AG20443 (cell line): Measurements from ENCODE around the gene RUBCN.
"Not testable (repeated sequence)": the region's sequence is repeated elsewhere in the genome, so short reads cannot be mapped to it uniquely, and the experiment has no call there.

Experiments used
- DNase-seq: peaks from one replicate; pipeline ENCODE4 v3.0.0; 2012; ENCODE audit warnings: low spot score, mixed read lengths

RUBCN gene

DNA sequence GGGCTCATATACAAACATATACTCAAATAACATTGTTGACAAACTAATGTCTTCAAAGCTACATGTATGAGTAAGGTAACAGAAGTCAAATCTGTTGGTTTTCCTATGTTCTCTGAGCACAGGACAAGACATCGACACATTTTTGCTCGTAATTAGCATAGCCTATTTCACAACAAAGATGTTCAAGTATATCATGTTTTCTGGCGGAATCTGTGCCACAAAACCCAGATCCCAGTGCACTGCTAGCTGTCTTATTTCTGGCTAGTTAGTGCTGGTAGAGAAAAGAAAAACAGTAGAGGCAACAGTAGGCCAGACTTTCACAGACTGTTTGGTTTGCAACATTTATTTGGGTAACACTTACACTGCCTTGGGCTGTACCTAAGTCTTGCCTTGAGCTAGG, 51.2 kb downstream of the RUBCN start:
- no peak for DNase-seq

GRCh38 chr3:197683191-197683590, 53.5 kb downstream of the RUBCN start:
- DNase-seq = no peak

GRCh38 chr3:197682713-197683112, 54.0 kb downstream of the RUBCN start:
- DNase-seq = no peak

DNA sequence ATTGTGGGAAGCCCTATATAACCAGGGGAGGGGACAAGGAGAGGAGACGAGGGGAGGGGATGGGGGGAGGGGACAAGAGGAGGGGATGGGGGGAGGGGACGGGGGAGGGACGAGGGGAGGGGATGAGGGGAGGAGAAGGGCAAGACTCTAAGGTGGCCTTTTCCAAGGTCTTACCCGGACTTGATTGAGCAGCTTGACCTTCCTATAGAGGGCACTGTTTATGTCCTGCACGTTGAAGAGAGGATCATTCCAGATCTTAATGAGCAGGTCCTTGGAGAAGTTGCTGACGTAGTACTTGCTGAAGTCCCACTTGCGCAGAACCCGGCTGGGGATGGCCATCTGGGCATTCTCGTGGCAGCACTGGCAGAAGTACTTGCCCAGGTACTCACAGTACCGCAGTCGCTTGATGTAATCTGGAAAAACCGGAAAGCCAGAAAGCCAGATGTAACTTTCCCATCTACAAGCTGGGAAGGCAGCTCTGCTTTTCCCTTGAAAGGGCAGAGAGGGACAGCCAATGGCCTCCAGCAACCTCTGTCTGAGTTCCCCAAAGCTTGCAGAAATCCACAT, 55.7 kb downstream of the RUBCN start:
- no peak for DNase-seq

DNA sequence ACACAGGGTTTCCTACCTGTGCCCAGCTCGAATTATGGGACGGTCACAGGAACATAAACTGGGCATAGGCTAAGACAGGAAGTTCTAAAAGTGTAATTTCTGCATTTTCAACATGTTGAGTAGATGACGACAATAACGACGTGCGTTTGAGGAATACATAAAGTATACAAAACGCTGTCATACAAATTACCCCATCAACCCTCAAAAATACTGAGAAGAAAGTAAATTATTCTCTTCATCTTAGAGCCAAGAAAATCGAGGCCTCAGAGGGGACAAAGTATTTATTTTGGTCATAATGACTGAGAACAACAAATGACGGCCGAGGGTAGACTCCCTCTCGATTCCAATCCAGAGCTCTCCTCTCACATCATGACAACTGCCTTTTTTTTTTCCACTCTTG, 60.8 kb downstream of the RUBCN start:
- no peak for DNase-seq

DNA sequence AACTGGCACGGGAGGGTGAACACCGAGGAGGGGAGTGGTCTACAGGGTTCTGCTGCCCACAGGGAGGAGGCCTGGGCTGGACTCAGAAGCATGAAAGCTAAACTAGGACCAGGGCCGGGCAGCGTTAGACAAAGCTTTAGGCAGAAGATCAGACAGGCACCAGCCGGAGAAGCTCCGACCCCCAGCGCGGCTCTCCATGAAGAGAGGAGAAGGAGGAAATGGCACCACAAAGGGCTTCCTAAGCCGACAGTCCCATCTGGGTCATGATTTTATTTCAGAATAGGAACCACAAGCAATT, 61.2 kb downstream of the RUBCN start:
- no peak for DNase-seq

GRCh38 chr3:197674741-197675562, 61.8 kb downstream of the RUBCN start:
- no peak for DNase-seq

GRCh38 chr3:197673170-197673569, 63.5 kb downstream of the RUBCN start:
- DNase-seq = no peak

DNA sequence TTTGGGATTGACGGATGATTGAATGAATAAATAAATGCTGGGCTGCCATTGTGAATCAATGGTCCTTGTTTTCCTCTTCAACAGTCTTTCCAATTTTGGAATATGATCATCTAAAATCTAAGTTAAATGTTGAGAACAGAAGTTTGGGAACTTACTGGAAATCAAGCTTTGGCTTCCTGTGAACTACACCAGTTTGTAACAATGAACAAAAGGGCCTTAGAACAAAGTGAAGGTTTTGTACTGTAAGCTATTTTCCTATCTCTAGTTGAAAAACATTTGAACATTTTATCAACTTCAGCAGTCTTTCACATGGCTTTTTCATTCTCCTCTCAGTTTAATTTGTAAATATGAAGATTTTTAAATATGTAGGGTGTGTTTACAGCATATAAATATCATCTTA, 66.3 kb downstream of the RUBCN start:
- no peak for DNase-seq

DNA sequence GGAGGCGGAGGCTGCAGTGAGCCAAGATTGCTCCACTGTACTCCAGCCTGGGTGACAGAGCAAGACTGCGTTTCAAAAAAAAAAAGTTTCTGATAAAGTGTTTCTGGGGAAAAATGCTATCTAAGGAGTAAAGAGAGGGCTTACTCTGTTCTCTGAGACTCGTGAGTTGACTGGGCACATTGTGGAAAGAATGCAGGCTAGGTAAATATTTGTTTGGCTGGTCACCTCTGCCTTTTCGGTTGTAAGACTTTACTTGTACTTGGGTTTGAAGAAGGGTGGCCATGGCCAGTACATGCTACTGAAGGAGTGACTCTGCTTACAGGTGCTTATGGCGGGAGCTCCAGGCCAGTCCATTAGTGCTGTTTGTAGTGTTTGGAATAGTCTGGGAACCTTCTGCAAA, 68.7 kb downstream of the RUBCN start:
- no peak for DNase-seq

- not testable (repeated sequence) for DNase-seq
Measured at GRCh38 chr3:197667293-197667692, 69.4 kb downstream of the RUBCN start.

DNA sequence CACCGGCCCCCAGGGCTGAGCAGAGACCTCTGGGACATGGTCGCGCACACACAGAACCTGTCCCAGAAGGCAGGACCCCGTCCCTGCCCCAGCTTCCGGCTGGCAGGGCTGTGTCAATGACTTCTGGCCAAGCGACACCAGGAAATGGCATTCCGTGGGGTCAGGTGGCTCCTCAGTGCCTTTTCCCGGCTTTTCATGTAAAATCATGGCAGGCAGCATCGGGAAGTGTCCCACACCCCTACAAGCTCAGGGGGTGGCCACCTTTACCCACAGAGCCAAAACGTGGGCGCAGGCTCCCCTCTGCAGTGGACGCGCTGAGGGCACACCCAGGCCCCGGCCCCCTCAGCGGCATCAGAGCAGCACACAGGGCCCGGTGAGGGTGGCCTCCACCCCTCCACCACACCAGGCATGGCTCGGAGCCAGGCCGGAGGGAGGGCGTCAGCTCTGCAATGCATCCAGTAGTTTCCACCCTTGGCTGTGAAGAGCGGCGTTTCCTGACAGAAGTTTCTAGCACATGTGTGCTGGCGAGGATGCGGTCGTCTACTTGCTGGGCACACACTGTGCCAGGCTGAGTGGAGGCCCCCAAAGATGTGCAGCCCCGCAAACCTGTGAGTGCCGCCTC, 70.4 kb downstream of the RUBCN start:
- DNase-seq = not testable (repeated sequence)

- not testable (repeated sequence) for DNase-seq
Measured at GRCh38 chr3:197665549-197665948, 71.2 kb downstream of the RUBCN start.

DNA sequence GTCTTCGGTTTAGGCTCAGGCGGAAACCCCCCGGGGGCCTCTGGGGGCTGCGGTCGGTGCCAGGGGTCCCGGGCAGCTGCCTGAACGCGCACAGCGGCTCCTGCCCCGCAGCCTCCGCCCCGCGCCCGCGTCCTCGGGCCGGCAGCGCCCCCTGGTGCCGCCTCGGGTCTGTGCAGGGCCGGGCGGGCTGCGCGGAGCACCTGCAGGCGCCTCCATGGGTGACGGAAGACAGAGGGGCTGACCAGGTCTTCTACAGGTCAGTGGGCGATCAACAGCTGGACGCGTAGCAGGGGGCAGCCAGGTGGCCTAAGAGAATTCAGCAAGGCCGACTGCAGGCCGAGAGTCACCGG, 71.6 kb downstream of the RUBCN start:
- not testable (repeated sequence) for DNase-seq

DNA sequence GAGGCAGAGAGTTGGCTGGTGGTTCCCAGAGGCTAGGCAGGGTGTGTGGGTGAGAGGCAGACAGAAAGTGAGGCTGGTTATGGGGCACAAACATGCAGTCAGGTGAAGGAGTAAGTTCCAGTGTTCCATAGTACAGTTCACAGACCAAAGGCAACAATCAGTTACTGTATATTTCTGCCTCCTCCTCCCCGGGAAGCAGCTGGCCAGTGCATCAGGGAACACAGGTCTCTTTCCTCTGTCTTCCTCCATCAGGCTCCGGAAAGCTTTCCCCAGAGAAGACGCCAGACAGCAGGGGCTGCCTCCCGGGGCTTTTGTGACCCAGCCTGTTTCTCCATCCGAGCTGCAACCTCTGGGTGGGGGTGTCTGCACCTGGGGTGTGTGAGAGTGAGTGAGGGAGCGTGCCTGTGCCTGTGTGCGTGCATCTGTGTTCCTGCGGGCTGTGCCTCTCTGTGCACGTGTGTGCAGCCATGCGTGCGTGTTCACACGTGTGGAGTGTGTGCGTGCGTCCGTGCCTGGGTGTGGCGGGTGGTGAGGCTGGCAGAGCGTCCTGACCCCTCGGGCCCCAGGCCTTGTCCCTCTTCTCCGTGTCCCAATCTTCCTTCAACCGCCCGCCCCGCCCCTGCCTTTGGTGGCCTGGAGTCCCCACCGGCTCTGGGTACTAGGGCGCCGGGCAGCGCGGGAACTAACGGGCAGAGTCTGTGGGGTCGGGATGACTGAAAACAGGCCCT, 72.1 kb downstream of the RUBCN start:
- not testable (repeated sequence) for DNase-seq

- not testable (repeated sequence) for DNase-seq
Measured at GRCh38 chr3:197663367-197664140, 73.2 kb downstream of the RUBCN start.

GRCh38 chr3:197662352-197662751, 74.4 kb downstream of the RUBCN start:
- not testable (repeated sequence) for DNase-seq

- not testable (repeated sequence) for DNase-seq
Measured at GRCh38 chr3:197661874-197662273, 74.8 kb downstream of the RUBCN start.

DNA sequence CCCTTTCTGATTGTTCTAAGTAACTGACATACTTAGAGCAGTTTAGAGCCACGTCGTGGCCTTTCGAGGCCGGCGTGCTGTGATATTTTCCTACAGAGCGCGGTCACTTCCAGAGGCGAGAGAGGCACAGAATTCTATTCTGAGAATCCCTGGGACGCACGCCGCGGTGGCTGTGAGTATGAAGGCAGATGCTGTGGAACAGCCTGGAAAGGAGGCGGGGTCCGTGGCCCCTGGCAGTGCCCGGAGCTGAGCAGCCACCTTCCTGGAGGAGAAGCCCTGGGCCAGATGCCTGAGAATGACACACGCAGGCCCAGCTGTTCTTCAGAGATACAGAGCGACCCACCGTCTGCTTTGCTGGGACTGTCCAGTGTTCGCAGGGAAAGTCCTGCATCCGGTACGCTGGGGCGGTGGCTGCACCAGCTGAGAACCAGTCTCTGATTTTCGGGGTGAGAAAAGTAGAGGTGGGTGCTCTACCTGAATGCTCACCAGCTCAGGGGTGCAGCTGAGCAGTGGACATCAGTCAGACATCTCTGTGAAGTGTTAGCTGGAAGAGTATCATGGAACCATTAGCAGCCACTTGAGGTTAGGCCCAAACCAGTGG, 75.4 kb downstream of the RUBCN start:
- not testable (repeated sequence) for DNase-seq

- not testable (repeated sequence) for DNase-seq
Measured at GRCh38 chr3:197659701-197660100, 77.0 kb downstream of the RUBCN start.

DNA sequence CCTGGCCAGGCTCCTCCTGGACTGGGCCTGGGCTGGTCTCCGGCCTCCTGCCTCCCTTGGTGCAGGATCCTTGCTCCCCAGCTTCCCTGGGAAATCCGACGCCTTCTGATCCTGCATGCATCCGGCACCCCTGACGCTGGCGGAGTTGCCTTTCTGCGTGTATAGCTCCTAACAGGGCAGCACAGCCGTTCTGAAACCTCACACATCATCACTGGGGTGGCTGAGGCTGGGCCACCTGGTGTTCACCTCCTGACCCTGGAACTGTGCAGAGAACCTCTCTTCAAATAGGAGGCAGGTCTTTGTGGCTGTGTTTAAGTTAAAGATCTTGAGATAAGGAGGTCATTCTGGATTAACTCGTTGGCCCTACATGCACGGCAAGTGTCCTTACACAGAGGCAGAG, 77.6 kb downstream of the RUBCN start:
- DNase-seq = not testable (repeated sequence)

GRCh38 chr3:197658706-197659105, 78.0 kb downstream of the RUBCN start:
- not testable (repeated sequence) for DNase-seq
